NCI-H1105 treated with DMSO at 0.1 percent for 48 hours (cell line): Measurements from ENCODE around the gene VN1R5.

Experiments used
- DNase-seq: peaks from one replicate; lab custom pipeline; 2025; lab: John Stamatoyannopoulos, UW

Gene VN1R5

DNA sequence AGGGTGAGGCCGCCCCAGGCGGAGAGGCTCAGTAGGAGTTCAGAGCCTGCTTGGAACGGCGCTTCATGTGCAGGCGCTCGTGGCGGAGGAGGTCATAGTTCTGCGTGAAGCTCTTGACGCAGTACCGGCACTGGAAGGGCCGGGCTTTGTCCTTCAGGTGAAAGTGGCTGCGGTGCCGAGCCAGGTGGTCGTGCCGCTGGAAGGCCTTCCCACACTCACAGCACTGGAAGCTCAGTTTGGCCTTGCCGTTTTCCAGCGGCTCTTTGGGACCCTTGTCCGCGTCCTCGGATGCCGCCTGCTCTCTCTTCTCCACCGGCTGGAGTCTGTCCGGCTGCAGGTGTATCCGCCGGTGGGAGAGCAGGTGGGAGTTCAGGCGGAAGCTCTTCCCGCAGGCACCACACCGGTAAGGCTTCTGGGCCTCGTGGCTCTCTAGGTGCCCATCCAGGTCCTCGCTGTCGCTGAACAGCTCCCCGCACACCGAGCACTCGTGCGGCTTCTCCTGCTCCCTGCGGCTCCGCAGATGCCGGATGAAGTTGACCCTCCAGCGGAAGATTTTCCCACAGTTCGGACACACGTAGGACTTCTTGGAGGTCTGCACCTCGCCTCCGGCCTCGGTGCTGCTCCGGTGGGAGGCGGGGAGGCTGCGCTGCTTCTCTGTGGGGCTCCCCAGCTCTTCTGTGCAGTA is 44.8 kb downstream of the VN1R5 start:
- no peak for DNase-seq

DNA sequence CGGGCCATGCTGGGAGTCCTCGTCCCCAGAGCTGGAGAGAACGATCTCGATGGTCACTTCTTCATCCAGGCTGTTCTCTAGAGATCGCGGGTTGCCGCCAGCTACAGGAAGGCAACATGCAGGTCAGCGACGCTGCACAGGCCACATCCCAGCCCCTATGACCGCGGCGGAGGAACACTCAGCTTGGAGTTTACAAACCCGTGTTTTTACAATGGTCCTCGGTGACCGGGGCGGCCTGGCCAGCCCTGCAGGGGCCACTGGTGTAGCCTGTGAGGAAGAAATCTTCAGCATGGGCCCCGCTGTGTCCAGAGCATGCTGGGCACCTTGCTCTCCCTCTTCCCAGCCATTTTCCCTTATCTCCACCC is 45.3 kb downstream of the VN1R5 start:
- DNase-seq: no peak

DNA sequence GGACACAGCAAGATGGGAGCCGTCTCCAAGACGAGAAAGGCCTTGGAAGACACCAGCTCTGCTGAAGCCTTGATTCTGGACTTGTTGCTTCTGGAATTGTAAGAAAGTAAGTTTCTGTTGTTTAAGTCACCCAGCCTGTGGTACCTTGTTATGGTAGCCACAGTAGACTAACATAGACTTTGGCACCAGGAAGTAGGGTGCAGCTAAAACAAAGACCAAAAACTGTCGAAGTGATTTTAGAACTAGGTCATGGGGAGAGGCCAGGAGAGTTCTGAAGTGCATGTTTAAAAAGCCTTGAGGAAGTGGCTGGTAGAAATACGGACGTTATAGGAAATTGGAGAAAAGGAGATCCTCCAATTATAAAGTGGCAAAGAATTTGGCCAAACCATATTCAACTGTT is 47.3 kb downstream of the VN1R5 start:
- DNase-seq: no peak

DNA sequence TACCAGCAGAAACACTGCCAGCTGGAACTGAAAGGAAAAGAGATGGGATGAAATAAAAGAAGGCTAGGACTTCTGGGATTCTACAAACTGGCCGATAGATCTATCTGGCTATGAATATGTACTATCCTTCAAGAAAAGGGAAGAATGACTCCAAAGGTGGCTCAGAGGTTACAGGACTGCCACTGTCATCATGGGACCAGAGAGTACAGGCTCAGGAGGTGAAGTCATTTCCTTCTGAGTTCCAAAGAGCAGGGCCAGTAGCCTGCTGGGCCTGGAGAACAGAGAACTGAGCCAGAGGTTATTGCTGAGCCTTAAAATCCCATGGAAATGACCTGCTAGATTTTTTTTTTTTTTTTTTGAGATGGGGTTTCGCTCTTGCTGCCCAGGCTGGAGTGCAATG is 48.2 kb downstream of the VN1R5 start:
- DNase-seq: no peak
